Measurements from ENCODE around the gene ZNF124.

The ZNF124 gene

GRCh38 chr1:247210376-247211117 lies 38.7 kb upstream of the ZNF124 start:
- TF ChIP-seq ZFX (IDR thresholded peaks at IDR 0.05; ENCODE audit: borderline replicate concordance) = no peak
- no peak for TF ChIP-seq CTCF (IDR thresholded peaks at IDR 0.05)
- H3K27ac ChIP-seq = peak overlapping the region; percentile 70

DNA sequence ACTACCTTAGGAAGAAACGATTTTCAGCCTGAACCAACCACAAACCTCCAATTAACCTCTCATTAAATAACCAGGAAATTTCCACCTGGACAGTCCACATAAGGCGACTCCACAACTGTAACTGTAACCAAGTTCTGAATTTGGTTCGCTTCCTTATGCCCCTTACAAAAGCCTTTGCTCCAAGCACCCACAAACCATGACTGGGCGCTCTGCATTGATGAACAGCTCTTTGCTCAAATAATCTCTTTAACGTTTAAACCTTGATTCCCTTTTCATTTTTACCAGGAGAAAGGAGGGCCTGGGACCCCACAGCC lies 38.2 kb upstream of the ZNF124 start:
- H3K27ac ChIP-seq = peak overlapping the region; percentile 70
- no peak for TF ChIP-seq CTCF (IDR thresholded peaks at IDR 0.05)
- no peak for TF ChIP-seq ZFX (IDR thresholded peaks at IDR 0.05; ENCODE audit: borderline replicate concordance)

DNA sequence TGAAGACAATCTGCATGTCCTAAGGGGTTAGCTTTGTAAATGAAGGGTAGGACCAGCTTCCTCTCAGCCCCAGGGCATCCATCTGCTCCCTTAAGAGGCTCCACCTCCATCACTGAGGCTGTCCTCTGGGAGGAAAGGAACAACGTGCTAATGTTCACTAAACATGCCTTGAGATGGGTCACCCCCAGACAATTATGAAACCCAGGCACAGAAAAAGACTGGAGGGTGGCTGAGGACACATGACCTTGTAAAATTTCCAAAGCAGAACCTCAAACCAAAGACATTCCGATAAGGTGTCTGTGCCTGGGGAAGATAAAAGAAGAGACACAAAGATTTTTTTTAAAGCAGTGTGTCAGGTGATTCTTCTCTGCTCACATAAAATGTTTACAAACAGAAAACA lies 37.6 kb upstream of the ZNF124 start:
- no peak for TF ChIP-seq ZFX (IDR thresholded peaks at IDR 0.05; ENCODE audit: borderline replicate concordance)
- no peak for TF ChIP-seq CTCF (IDR thresholded peaks at IDR 0.05)
- H3K27ac ChIP-seq = no peak overlapping the region

DNA sequence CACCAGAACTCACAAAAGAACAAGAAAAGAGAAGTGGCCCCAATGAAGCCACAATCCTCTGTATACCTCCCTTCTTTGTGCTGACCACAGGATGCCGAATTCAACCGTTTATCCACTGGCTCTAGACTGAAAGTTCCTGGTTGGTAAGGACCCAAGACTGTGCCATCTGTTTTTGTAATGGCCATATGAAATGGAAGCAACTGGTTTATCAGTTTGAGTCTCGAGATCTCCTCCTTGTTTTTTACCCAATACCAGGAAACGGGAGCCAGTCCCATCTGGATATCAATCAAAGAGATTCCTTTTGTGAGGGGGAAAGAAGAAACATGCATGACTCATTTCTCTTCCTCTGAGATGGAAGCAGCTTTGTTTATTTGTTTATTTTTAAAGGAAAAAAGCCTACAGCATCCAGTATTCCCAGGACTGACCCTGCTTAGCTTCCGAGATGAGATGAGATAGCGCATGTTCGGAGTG lies 32.4 kb upstream of the ZNF124 start:
- no peak overlapping the region for H3K27ac ChIP-seq
- TF ChIP-seq ZFX (IDR thresholded peaks at IDR 0.05; ENCODE audit: borderline replicate concordance) = no peak
- no peak for TF ChIP-seq CTCF (IDR thresholded peaks at IDR 0.05)

DNA sequence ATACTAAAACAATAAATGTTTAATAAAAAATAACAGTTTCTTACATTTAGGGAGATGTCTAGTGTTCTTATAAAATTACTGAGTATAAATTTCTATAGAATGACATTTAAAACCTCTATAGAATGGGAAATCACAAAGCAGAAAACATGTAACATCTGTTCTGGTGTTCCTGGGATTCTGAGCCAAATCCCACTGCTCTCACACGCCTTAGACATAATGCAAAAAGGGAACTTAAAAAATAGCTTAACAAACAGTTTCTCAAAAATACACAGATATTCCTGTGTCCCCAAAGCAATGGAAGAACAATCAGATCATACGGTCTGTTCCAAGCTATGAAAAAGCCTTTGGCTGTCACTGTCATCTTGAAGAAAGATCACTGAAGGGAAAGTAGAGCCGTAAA lies 27.0 kb upstream of the ZNF124 start:
- TF ChIP-seq CTCF (IDR thresholded peaks at IDR 0.05) (no peak), ZFX (IDR thresholded peaks at IDR 0.05; ENCODE audit: borderline replicate concordance) (no peak)
- no peak overlapping the region for H3K27ac ChIP-seq

DNA sequence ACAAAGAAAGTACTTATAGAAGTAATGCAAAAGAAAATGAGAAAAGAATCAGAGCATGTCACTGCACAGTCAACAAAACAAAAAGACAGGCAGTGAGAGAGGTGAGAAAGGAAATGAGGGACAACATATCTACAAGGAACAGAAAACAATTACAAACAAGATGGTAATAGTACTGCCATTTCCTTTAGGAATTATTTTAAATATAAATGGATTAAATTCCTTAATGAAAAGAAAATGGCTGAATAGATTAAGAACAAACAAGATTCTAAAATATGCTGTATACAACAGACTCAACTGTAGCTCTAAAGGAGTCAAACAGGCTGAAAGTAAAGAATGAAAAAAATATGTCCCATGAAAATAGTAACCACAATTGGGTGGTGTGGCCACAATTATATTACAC lies 22.1 kb upstream of the ZNF124 start:
- no peak overlapping the region for H3K27ac ChIP-seq
- no peak for TF ChIP-seq ZFX (IDR thresholded peaks at IDR 0.05; ENCODE audit: borderline replicate concordance)

- no peak; the same call in 1 of the 2 replicates for TF ChIP-seq ZFX (IDR thresholded peaks at IDR 0.05; ENCODE audit: borderline replicate concordance)
- TF ChIP-seq CTCF (IDR thresholded peaks at IDR 0.05) = no peak
- H3K27ac ChIP-seq = no peak overlapping the region
Measured at GRCh38 chr1:247189981-247190798, 18.4 kb upstream of the ZNF124 start.
